K562 (cell line): ENCODE data around the gene RCC1. TPM values are rescaled to one million over a fixed set of nuclear protein-coding genes. Genes with fewer than 3 reads are reported as not detected.
A peak's percentile ranks its signal among the peaks of the same experiment; 100 is the strongest.

ENCODE experiments used
- ATAC-seq: fragments of 200-7000 bp; cut with Tn5 transposase; 3 replicates; pipeline ENCODE4 v1.9.1; 2020; ENCODE audit warnings: moderate library complexity
- BruUV-seq: library from RNA; stranded (reverse); fragments of 400-500 nt; replicated peaks from 2 replicates; lab custom pipeline; 2021; lab: Mats Ljungman, UMichigan
- CTCF ChIA-PET: fragments of 300-600 bp; formaldehyde crosslinking; extraction: SDS; loops from one replicate; lab custom pipeline; 2021; ENCODE audit warnings: low intra/inter-chr PET ratio; lab: Yijun Ruan, JAX
- POLR2A ChIA-PET: fragments of 300-600, 350-650 bp; sonication (Branson Sonifier 250); formaldehyde crosslinking; extraction: SDS; loops from one replicate; lab custom pipeline; 2021; ENCODE audit warnings: antibody characterized with exemption, inconsistent platforms; lab: Yijun Ruan, JAX
- DNase-seq, 4 experiments: peaks; one replicate each; pipeline versions ENCODE4 v3.0.0 to v3.0.0-alpha.2; 2011 to 2018; ENCODE audit warnings: low spot score in 3 of 4, mixed read lengths in 3 of 4; ENCODE audit errors: extremely low read depth in 1 of 4
- FAIRE-seq: peaks from 2 replicates; lab custom pipeline; 2011; peaks lifted over from hg19 to GRCh38; lab: Jason Lieb, UNC
- H2AFZ ChIP-seq: 2 replicates; pipeline ENCODE4 v1.6.0; 2011; ENCODE audit warnings: low read depth, low read length, control low read depth, inconsistent platforms
- H3K27ac ChIP-seq: fragments of 200-600 bp; 3 replicates; pipeline ENCODE4 v1.8.0; 2011; ENCODE audit warnings: low read depth, mild to moderate bottlenecking, control low read depth, inconsistent platforms, low read length, moderate library complexity, mixed read lengths; ENCODE audit errors: extremely low read depth
- H3K27me3 ChIP-seq, 2 experiments: fragments of 300-600 bp in 1 of 2; 2 replicates in 1 of 2; 3 replicates in 1 of 2; pipeline versions ENCODE4 v1.6.0 to v1.8.0; 2011; ENCODE audit warnings: inconsistent platforms in 2 of 2, low read length in 2 of 2, mild to moderate bottlenecking in 1 of 2, mixed read lengths in 1 of 2, moderate library complexity in 1 of 2; ENCODE audit not compliant: control insufficient read depth in 2 of 2, insufficient read depth in 2 of 2
- H3K36me3 ChIP-seq: fragments of 300-600 bp; 3 replicates; pipeline ENCODE4 v1.8.0; 2011; ENCODE audit warnings: mild to moderate bottlenecking, low read length, inconsistent platforms; ENCODE audit not compliant: control insufficient read depth, insufficient read depth
- H3K4me1 ChIP-seq, 2 experiments: fragments of 200-600 bp in 1 of 2; replicated peaks in 1 of 2; 2 replicates in 1 of 2; 3 replicates in 1 of 2; pipeline versions ENCODE4 v1.5.1 to v1.8.0; 2011; ENCODE audit warnings: inconsistent platforms in 2 of 2, low read length in 2 of 2, mild to moderate bottlenecking in 1 of 2, mixed read lengths in 1 of 2, moderate library complexity in 1 of 2; ENCODE audit not compliant: control insufficient read depth in 2 of 2, insufficient read depth in 2 of 2
- H3K4me2 ChIP-seq: 2 replicates; pipeline ENCODE4 v1.6.1; 2011; ENCODE audit warnings: low read length, control low read depth, inconsistent platforms, mixed read lengths; ENCODE audit not compliant: insufficient read depth
- H3K4me3 ChIP-seq: fragments of 200-600 bp; sonication (generic), shearing (Covaris generic); 2 replicates; pipeline ENCODE4 v1.5.1; 2016; ENCODE audit warnings: control low read depth, inconsistent platforms
- H3K79me2 ChIP-seq: fragments of 200-600 bp; 3 replicates; pipeline ENCODE4 v1.8.0; 2011; ENCODE audit warnings: low read length, inconsistent platforms; ENCODE audit not compliant: control insufficient read depth, insufficient read depth
- H3K9ac ChIP-seq, 2 experiments: 2 replicates each; pipeline versions ENCODE4 v1.6.0 to v1.6.1; 2011; ENCODE audit warnings: low read depth in 2 of 2, low read length in 2 of 2, control low read depth in 1 of 2, inconsistent platforms in 1 of 2, mild to moderate bottlenecking in 1 of 2, mixed read lengths in 1 of 2; ENCODE audit not compliant: insufficient read depth in 1 of 2
- H3K9me1 ChIP-seq: one replicate; pipeline ENCODE4 v1.6.0; 2011; ENCODE audit warnings: inconsistent platforms, mild to moderate bottlenecking, low read length, moderate library complexity; ENCODE audit not compliant: control insufficient read depth, insufficient read depth
- H3K9me3 ChIP-seq: replicated peaks from 2 replicates; pipeline ENCODE4 v1.5.1; 2011; ENCODE audit warnings: low read depth, low read length, inconsistent platforms; ENCODE audit not compliant: control insufficient read depth, insufficient read depth
- H4K20me1 ChIP-seq: replicated peaks from 2 replicates; pipeline ENCODE4 v1.6.1; 2011; ENCODE audit warnings: low read length, inconsistent platforms, mixed read lengths; ENCODE audit not compliant: control insufficient read depth, insufficient read depth
- CHD1 ChIP-seq: fragments of 200-600 bp; sonication (generic); IDR thresholded peaks from one replicate; pipeline ENCODE4 v1.6.1; 2012; ENCODE audit warnings: mild to moderate bottlenecking, moderate library complexity, low read length, inconsistent platforms
- ILF3 ChIP-seq: fragments of 450-650 bp; IDR thresholded peaks from 2 replicates; pipeline ENCODE4 v1.6.1; 2018; ENCODE audit warnings: antibody characterized with exemption, mild to moderate bottlenecking, moderate library complexity, borderline replicate concordance
- RBFOX2 ChIP-seq: fragments of 200-400 bp; formaldehyde crosslinking; IDR thresholded peaks from 2 replicates; pipeline ENCODE4 v1.6.1; 2017; ENCODE audit warnings: low read depth, mild to moderate bottlenecking, low read length, moderate library complexity
- SMARCB1 ChIP-seq: IDR thresholded peaks from 2 replicates; pipeline ENCODE4 v1.6.1; 2011; ENCODE audit warnings: improper control_type of control experiment, low read depth; ENCODE audit not compliant: insufficient read length
- SOX6 ChIP-seq: fragments of 450-650 bp; IDR thresholded peaks from 2 replicates; pipeline ENCODE4 v1.6.1; 2014; ENCODE audit warnings: mild to moderate bottlenecking
- SREBF1 ChIP-seq: fragments of 150-350 bp; IDR thresholded peaks from 2 replicates; pipeline ENCODE4 v1.6.1; 2014; ENCODE audit warnings: antibody characterized with exemption, low read depth, low read length, borderline replicate concordance
- TCF7 ChIP-seq: sonication (generic); IDR thresholded peaks from 2 replicates; pipeline ENCODE4 v1.6.1; 2016; ENCODE audit warnings: antibody characterized with exemption, borderline replicate concordance
- TCFL5 ChIP-seq: fragments of 250-450 bp; sonication (Bioruptor Pico); conservative IDR thresholded peaks from 2 replicates; pipeline ENCODE4 v1.6.1; 2021; ENCODE audit warnings: mild to moderate bottlenecking, moderate library complexity, matching md5 sums
- U2AF1 ChIP-seq: fragments of 200-400 bp; formaldehyde crosslinking; optimal IDR thresholded peaks from 2 replicates; pipeline ENCODE3; 2017; ENCODE audit warnings: mild to moderate bottlenecking, low read depth, low read length, moderate library complexity
- ZBTB8A ChIP-seq: fragments of 450-650 bp; IDR thresholded peaks from 2 replicates; pipeline ENCODE4 v1.6.1; 2018; ENCODE audit warnings: mild to moderate bottlenecking, moderate library complexity; ENCODE audit not compliant: partially characterized antibody
- ZFP30 ChIP-seq: fragments of 250-450 bp; sonication (Bioruptor Pico); IDR thresholded peaks from 2 replicates; pipeline ENCODE4 v1.8.0; 2022; ENCODE audit warnings: moderate library complexity, mild to moderate bottlenecking, inconsistent platforms, borderline replicate concordance
- ZSCAN29 ChIP-seq: fragments of 450-650 bp; IDR thresholded peaks from 2 replicates; pipeline ENCODE4 v1.6.1; 2017
- WGBS: fragments of 100-300 bp; shearing (Covaris generic); methylation state at CpG from one replicate; pipeline ENCODE4 v1.1.6; 2016; ENCODE audit warnings: low coverage, mixed read lengths; ENCODE audit not compliant: insufficient coverage; ENCODE audit errors: missing lambda C conversion rate; 5-methylcytosine and 5-hydroxymethylcytosine counted together
- in situ Hi-C: fragments of 300-500 bp; cut with MboI; formaldehyde crosslinking; loops from 4 replicates; pipeline ENCODE4 v1.15.0; 2018; ENCODE audit warnings: inconsistent platforms, mixed read lengths
- intact Hi-C: fragments of 100-400 bp; cut with micrococcal nuclease; formaldehyde crosslinking; loops from 2 replicates; pipeline ENCODE4 v1.14.2; 2022
- polyA plus RNA-seq, 8 experiments: library from polyadenylated mRNA; depleted of rRNA in 4 of 8; stranded (reverse) in 5 of 8; unstranded in 3 of 8; fragments of >200 nt; fragmentation: Nextera tagmentation in 2 of 8; fragmentation: Illumina TruSeq in 1 of 8; extraction: Ambion mirVana in 2 of 8; extraction: Trizol in 1 of 8; gene quantifications; 2 replicates each; pipeline versions ENCODE4 v1.2.1 to v1.2.3, GENCODE V29; 2011 to 2014; ENCODE audit warnings: inconsistent platforms in 1 of 8, missing spikeins in 1 of 8
- total RNA-seq, 7 experiments: library from RNA; depleted of rRNA in 6 of 7; stranded (reverse); fragments of >200 nt in 6 of 7; fragmentation: Illumina TruSeq in 2 of 7; extraction: Trizol in 2 of 7; gene quantifications; 2 replicates each; pipeline versions ENCODE4 v1.2.1 to v1.2.3, GENCODE V29; 2011 to 2021; ENCODE audit warnings: low replicate concordance in 1 of 7
- TF ChIP-seq, protein P1 (sequence below), 2 experiments: fragments of 450-650 bp in 1 of 2; IDR thresholded peaks; 2 replicates each; pipeline ENCODE4 v1.6.1; 2011 to 2017; ENCODE audit warnings: low read depth in 2 of 2, antibody characterized with exemption in 1 of 2, borderline replicate concordance in 1 of 2, low read length in 1 of 2, mild to moderate bottlenecking in 1 of 2, mixed read lengths in 1 of 2; ENCODE audit not compliant: control insufficient read depth in 1 of 2
- TF ChIP-seq, protein P2 (sequence below), 2 experiments: IDR thresholded peaks; 2 replicates each; pipeline ENCODE4 v1.6.1; 2012; ENCODE audit warnings: improper control_type of control experiment in 2 of 2, low read depth in 2 of 2, low read length in 2 of 2, borderline replicate concordance in 1 of 2
- TF ChIP-seq, protein P3 (sequence below): sonication (generic); formaldehyde crosslinking; IDR thresholded peaks from 2 replicates; pipeline ENCODE4 v1.8.0; 2022; ENCODE audit warnings: mild to moderate bottlenecking, missing genetic modification reagents

The RCC1 gene
- total and polyA plus RNA-seq, 9 of the 15 experiments (the other 6 are each of a cell fraction or from before 2014, with no cell fraction given) = 16.4 to 202 (median 107) TPM

DNA sequence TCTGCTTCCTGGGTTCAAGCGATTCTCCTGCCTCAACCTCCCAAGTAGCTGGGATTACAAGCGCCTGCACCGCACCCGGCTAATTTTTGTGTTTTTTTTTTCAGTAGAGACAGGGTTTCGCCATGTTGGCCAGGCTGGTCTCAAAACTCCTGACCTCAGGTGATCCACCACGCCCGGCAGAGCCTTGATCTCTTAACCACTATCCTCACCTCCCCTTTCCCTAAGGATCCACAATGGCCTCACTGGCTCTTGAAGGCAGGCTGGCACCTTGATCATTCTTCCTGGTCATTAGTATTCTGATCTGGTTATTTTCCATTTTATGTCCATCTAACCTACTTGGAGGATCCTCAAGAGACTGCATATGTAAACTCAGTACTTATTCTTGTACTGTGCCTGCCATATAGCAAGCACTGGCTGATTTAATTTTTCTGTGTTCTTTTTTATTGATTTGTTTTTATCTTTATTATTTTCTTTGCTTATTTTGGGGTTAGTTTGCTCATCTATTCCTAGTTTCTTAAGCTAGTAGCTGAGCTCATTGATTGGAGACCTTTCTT, 6.3 kb downstream of the RCC1 start:
- DNase-seq (peak in 1 of 4 experiments; percentile 71), ATAC-seq (peak; percentile 1), FAIRE-seq (no peak)
- 20% methylated on average over 7 of the region's 7 CpGs for WGBS
- BruUV-seq = no TSS peak
- peaks cover 47% of the 10 kb centered on the region for H3K79me2 ChIP-seq
- H2AFZ ChIP-seq = no peak overlapping the region
- H3K9ac ChIP-seq = peak overlapping the region; percentile 25 to 80; a peak in 2 of 4 replicates
- peaks cover 6 to 24% of the 10 kb centered on the region in 2 experiments; a peak in 3 of 5 replicates for H3K4me1 ChIP-seq
- H3K4me3 ChIP-seq = 0 out of 2 replicates have a peak overlapping the region, but pooled peaks have one; percentile 6
- intact Hi-C loops = no loop called here
- peaks cover 40% of the 10 kb centered on the region for H4K20me1 ChIP-seq
- CTCF ChIA-PET = no interaction called here
- no peaks in the 10 kb centered on the region; the same call in 1 of the 2 replicates for H3K9me3 ChIP-seq
- in situ Hi-C loops = loop anchor here (5.0 kb wide), 1 partner anchor 355 kb away; no protein-coding TSS in a partner anchor
- peaks cover 3% of the 10 kb centered on the region for H3K9me1 ChIP-seq
- H3K27me3 ChIP-seq = no peaks in the 10 kb centered on the region
- POLR2A ChIA-PET = interaction anchor here (0.7 to 13.0 kb wide), 8 partner anchors 8 to 365 kb away, joined by 3 to 201 read pairs (median 7); partner anchors contain the start of genes TRNAU1AP and YTHDF2
- H3K4me2 ChIP-seq = peak overlapping the region; percentile 50
- H3K36me3 ChIP-seq = peaks cover 59% of the 10 kb centered on the region
- peak overlapping the region; percentile 66 for H3K27ac ChIP-seq
- TF ChIP-seq, protein P1, sequence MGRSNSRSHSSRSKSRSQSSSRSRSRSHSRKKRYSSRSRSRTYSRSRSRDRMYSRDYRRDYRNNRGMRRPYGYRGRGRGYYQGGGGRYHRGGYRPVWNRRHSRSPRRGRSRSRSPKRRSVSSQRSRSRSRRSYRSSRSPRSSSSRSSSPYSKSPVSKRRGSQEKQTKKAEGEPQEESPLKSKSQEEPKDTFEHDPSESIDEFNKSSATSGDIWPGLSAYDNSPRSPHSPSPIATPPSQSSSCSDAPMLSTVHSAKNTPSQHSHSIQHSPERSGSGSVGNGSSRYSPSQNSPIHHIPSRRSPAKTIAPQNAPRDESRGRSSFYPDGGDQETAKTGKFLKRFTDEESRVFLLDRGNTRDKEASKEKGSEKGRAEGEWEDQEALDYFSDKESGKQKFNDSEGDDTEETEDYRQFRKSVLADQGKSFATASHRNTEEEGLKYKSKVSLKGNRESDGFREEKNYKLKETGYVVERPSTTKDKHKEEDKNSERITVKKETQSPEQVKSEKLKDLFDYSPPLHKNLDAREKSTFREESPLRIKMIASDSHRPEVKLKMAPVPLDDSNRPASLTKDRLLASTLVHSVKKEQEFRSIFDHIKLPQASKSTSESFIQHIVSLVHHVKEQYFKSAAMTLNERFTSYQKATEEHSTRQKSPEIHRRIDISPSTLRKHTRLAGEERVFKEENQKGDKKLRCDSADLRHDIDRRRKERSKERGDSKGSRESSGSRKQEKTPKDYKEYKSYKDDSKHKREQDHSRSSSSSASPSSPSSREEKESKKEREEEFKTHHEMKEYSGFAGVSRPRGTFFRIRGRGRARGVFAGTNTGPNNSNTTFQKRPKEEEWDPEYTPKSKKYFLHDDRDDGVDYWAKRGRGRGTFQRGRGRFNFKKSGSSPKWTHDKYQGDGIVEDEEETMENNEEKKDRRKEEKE (IDR thresholded peaks at IDR 0.05; ENCODE audit: borderline replicate concordance in 1 of 2, control insufficient read depth in 1 of 2, low read depth in 2 of 2, low read length in 1 of 2) = peak in 1 of 2 experiments; percentile 61; a peak in 1 of 4 replicates
- TF ChIP-seq TCF7 (no peak), ZFP30 (CRISPR knock-in tag) (no peak), ZBTB8A (no peak), CHD1 (no peak), U2AF1 (no peak), ZSCAN29 (no peak), RBFOX2 (0 out of 2 replicates have a peak, but pooled peaks have one; percentile 0), SOX6 (peak; percentile 28; the same call in 1 of the 2 replicates), TCFL5 (CRISPR knock-in tag) (no peak), ILF3 (peak; percentile 75; the same call in 1 of the 2 replicates), SMARCB1 (no peak), SREBF1 (no peak)
- TF ChIP-seq, protein P2, sequence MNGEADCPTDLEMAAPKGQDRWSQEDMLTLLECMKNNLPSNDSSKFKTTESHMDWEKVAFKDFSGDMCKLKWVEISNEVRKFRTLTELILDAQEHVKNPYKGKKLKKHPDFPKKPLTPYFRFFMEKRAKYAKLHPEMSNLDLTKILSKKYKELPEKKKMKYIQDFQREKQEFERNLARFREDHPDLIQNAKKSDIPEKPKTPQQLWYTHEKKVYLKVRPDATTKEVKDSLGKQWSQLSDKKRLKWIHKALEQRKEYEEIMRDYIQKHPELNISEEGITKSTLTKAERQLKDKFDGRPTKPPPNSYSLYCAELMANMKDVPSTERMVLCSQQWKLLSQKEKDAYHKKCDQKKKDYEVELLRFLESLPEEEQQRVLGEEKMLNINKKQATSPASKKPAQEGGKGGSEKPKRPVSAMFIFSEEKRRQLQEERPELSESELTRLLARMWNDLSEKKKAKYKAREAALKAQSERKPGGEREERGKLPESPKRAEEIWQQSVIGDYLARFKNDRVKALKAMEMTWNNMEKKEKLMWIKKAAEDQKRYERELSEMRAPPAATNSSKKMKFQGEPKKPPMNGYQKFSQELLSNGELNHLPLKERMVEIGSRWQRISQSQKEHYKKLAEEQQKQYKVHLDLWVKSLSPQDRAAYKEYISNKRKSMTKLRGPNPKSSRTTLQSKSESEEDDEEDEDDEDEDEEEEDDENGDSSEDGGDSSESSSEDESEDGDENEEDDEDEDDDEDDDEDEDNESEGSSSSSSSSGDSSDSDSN (IDR thresholded peaks at IDR 0.05; ENCODE audit: borderline replicate concordance in 1 of 2, low read depth in 2 of 2, low read length in 2 of 2) = no peak
- TF ChIP-seq, protein P3, sequence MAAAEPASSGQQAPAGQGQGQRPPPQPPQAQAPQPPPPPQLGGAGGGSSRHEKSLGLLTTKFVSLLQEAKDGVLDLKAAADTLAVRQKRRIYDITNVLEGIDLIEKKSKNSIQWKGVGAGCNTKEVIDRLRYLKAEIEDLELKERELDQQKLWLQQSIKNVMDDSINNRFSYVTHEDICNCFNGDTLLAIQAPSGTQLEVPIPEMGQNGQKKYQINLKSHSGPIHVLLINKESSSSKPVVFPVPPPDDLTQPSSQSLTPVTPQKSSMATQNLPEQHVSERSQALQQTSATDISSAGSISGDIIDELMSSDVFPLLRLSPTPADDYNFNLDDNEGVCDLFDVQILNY (CRISPR knock-in tag) = no peak
